ENCODE data around the gene CSMD2. TPM values are rescaled to one million over a fixed set of nuclear protein-coding genes. Genes with fewer than 3 reads are reported as not detected.

CSMD2 gene
- total RNA-seq, 6 experiments from 2014 or later: under 0.01 to 0.19 (median 0.09) TPM; not detected in 1

DNA sequence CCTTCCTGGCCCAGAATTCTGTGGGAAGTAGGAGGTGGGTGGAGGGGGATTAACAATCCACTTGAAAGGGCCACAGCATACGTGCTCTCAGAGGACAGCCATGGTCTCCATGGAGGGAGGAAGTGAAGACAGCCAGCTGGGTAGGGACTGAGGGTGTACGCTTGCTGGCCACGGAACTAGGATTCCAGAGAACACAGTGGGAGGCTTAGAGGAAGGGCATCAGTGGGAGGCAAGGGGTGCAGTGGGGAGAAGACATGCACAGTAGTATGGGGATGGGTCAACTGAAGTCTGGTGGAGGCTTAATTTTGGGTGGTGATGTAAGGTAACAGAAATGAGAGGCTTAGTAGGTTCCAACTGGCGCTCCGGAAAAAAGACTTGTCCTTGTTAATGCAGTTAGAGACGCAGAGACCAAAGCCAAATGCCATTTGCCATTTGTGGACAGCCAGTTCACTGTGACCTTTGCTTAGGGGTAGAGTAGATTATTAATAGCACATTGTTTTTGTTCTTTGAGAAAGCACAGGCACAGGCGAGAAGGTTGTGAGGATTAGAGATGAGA lies 589.6 kb downstream of the CSMD2 start:
- 58% methylated on average over 7 of the region's 7 CpGs for WGBS (ENCODE audit: insufficient coverage, low coverage, low lambda C conversion rate, missing lambda C conversion rate)

DNA sequence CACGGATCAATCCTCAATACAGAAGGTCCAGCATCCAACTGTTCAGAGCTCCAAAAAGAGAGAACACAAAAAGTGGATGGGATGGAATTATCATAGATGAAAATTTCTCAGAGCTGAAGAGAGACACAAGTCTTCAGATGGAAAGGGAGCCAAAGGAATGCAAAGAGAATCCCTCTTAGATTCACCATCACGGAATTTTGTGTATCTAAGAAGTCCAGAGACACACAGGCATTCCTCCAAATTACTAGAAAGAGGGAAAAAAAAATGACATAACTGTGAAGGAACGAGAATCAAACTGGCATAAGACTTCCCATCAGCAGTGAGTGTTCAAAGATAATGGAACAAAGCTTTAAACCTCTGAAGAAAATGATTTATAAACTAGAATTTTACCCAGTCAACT lies 591.4 kb downstream of the CSMD2 start:
- intact Hi-C loops (cut with DNase I): no loop called here
- 28% methylated on average over 3 of the region's 3 CpGs for WGBS (ENCODE audit: insufficient coverage, low coverage, low lambda C conversion rate, missing lambda C conversion rate)
- no peaks in the 10 kb centered on the region for H3K9me3 ChIP-seq

More for the DNA sequence above, 589.6 kb downstream of the CSMD2 start:
- Histone ChIP-seq H3K27ac (no peak overlapping the region), H3K9me3 (no peaks in the 10 kb centered on the region), H3K4me1 (no peaks in the 10 kb centered on the region), H3K36me3 (no peaks in the 10 kb centered on the region), H3K4me3 (no peak overlapping the region), H3K27me3 (no peaks in the 10 kb centered on the region)
- ATAC-seq (peak; percentile 24 to 43 (median 38)), DNase-seq (no peak)
- TF ChIP-seq POLR2A (IDR thresholded peaks at IDR 0.05): no peak
- TF ChIP-seq, protein P1, sequence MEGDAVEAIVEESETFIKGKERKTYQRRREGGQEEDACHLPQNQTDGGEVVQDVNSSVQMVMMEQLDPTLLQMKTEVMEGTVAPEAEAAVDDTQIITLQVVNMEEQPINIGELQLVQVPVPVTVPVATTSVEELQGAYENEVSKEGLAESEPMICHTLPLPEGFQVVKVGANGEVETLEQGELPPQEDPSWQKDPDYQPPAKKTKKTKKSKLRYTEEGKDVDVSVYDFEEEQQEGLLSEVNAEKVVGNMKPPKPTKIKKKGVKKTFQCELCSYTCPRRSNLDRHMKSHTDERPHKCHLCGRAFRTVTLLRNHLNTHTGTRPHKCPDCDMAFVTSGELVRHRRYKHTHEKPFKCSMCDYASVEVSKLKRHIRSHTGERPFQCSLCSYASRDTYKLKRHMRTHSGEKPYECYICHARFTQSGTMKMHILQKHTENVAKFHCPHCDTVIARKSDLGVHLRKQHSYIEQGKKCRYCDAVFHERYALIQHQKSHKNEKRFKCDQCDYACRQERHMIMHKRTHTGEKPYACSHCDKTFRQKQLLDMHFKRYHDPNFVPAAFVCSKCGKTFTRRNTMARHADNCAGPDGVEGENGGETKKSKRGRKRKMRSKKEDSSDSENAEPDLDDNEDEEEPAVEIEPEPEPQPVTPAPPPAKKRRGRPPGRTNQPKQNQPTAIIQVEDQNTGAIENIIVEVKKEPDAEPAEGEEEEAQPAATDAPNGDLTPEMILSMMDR (IDR thresholded peaks at IDR 0.05): no peak
- intact Hi-C loops (cut with DNase I): no loop called here

DNA sequence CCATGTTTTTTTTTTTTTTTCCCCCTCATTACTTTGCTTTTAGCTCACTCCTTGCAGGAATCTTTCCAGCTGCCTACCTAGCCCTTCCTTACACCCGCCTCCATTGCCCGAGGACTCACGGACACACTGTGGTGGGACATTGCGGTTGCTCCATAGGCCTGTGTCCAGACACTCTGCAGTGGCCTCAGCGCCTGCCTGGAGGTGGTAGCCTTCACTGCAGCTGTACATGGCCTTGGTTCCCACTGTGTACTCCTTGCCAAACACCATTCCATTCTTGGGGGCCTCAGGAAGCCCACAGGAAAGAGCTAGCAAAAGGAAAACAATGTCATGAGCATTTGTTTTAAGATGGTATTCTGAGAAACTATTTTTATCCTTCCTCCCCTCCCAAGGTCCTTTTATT lies 592.6 kb downstream of the CSMD2 start:
- Histone ChIP-seq H3K27ac (no peak overlapping the region), H3K4me1 (no peaks in the 10 kb centered on the region), H3K27me3 (no peaks in the 10 kb centered on the region), H3K4me3 (no peak overlapping the region), H3K9me3 (no peaks in the 10 kb centered on the region), H3K36me3 (no peaks in the 10 kb centered on the region)
- TF ChIP-seq, protein P1 (IDR thresholded peaks at IDR 0.05): no peak
- no peak for TF ChIP-seq POLR2A (IDR thresholded peaks at IDR 0.05)
- no peak for DNase-seq
- intact Hi-C loops (cut with DNase I): no loop called here
- WGBS (ENCODE audit: insufficient coverage, low coverage, low lambda C conversion rate, missing lambda C conversion rate): 69% methylated on average over 5 of the region's 5 CpGs
- peak in 3 of 4 donors; percentile 36 to 59 (median 46) for ATAC-seq

More for the DNA sequence above, 591.4 kb downstream of the CSMD2 start:
- no peak for ATAC-seq
- Histone ChIP-seq H3K36me3 (no peaks in the 10 kb centered on the region), H3K27ac (no peak overlapping the region), H3K27me3 (no peaks in the 10 kb centered on the region), H3K4me1 (no peaks in the 10 kb centered on the region), H3K4me3 (no peak overlapping the region)
- DNase-seq: no peak
- TF ChIP-seq, protein P1 (IDR thresholded peaks at IDR 0.05): no peak
- TF ChIP-seq POLR2A (IDR thresholded peaks at IDR 0.05): no peak

DNA sequence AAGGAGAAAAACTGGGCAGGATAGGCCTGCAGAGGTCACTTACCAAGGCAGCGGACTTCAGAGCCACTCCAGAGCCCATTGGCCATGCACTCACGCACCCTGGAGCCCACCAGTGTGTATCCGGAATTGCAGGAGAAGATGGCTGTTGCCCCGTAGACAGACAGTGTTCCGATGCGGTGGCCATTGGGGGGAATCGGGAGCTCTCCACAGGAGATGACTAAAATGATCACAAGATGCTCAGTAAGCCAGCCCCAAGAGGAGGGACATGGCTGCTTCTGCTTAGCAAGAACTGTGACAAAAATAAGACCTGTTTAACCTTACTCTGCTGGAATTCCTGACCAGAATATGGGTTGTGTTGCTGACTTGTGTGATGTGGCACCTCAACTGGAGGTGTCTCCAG lies 595.7 kb downstream of the CSMD2 start:
- Histone ChIP-seq H3K4me1 (no peaks in the 10 kb centered on the region), H3K9me3 (no peaks in the 10 kb centered on the region), H3K27ac (no peak overlapping the region), H3K4me3 (no peak overlapping the region), H3K36me3 (no peaks in the 10 kb centered on the region), H3K27me3 (no peaks in the 10 kb centered on the region)
- ATAC-seq (no peak), DNase-seq (no peak)
- WGBS (ENCODE audit: insufficient coverage, low coverage, low lambda C conversion rate, missing lambda C conversion rate): 90% methylated on average over 2 of the region's 7 CpGs
- no peak for TF ChIP-seq POLR2A (IDR thresholded peaks at IDR 0.05)
- TF ChIP-seq, protein P1 (IDR thresholded peaks at IDR 0.05): no peak
- intact Hi-C loops (cut with DNase I): no loop called here
